ENCODE results near the gene MTM1.

The MTM1 gene

DNA sequence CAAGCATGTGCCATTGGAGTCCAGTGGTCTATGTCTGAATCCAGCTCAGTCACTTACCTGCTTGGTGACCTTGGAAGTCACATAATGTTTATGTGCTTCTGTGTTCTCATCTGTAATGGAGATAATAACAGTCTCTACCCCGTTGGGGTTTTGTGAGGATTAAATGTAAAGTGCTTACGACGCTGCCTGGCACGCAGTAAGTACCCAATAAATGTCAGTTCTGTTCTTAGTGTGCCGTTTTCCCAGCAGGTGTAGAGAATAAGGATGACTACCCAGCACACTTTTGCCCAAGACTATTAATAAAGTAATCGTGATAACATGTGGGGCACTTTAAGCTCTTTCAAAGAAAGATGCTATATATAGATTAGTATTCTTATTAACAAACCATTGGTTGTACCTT lies 56.7 kb downstream of the MTM1 start (continued):
- TF ChIP-seq TSHZ2 (CRISPR knock-in tag; IDR thresholded peaks at IDR 0.05) = no peak
- TF ChIP-seq GLIS3 (CRISPR knock-in tag; IDR thresholded peaks at IDR 0.05) = no peak
- TF ChIP-seq CREB5 (CRISPR knock-in tag; IDR thresholded peaks at IDR 0.05; ENCODE audit: low read depth) = no peak
- TF ChIP-seq SNAI2 (CRISPR knock-in tag; IDR thresholded peaks at IDR 0.05) = no peak
- no peak for TF ChIP-seq CSDC2 (CRISPR knock-in tag; IDR thresholded peaks at IDR 0.05)
- no peak for TF ChIP-seq PPARA (CRISPR knock-in tag; IDR thresholded peaks at IDR 0.05; ENCODE audit: borderline replicate concordance)
- no peak for TF ChIP-seq OSR1 (CRISPR knock-in tag; IDR thresholded peaks at IDR 0.05)
- TF ChIP-seq RARB (CRISPR knock-in tag; IDR thresholded peaks at IDR 0.05) = no peak
- TF ChIP-seq ZNF70 (CRISPR knock-in tag; IDR thresholded peaks at IDR 0.05) = no peak
- no peak for TF ChIP-seq ZFP3 (CRISPR knock-in tag; IDR thresholded peaks at IDR 0.05)

DNA sequence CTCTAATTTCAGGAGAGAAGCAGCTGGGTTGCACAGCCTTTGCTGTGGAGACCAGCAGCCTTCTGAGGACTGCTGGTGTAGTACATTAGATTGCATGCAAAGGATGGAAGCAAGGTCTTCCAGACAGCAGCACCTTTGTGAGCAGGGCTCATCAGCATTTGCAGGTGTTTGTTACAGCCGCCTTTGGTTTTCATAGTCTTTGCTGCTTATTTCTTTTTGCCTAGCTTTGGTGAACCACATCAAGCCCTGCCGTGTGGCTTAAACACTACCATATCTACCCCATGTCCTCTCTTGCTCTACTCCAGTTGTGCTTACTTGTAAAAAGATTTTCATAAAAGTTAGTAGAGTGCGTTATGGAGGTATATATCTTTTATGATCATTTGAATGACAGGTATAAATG lies 57.5 kb downstream of the MTM1 start:
- TF ChIP-seq CREB5 (CRISPR knock-in tag; IDR thresholded peaks at IDR 0.05; ENCODE audit: low read depth) (no peak), ZNF8 (CRISPR knock-in tag; IDR thresholded peaks at IDR 0.05) (no peak), ESRRG (CRISPR knock-in tag; IDR thresholded peaks at IDR 0.05) (no peak), ZNF70 (CRISPR knock-in tag; IDR thresholded peaks at IDR 0.05) (no peak)
- TF ChIP-seq, protein P1, sequence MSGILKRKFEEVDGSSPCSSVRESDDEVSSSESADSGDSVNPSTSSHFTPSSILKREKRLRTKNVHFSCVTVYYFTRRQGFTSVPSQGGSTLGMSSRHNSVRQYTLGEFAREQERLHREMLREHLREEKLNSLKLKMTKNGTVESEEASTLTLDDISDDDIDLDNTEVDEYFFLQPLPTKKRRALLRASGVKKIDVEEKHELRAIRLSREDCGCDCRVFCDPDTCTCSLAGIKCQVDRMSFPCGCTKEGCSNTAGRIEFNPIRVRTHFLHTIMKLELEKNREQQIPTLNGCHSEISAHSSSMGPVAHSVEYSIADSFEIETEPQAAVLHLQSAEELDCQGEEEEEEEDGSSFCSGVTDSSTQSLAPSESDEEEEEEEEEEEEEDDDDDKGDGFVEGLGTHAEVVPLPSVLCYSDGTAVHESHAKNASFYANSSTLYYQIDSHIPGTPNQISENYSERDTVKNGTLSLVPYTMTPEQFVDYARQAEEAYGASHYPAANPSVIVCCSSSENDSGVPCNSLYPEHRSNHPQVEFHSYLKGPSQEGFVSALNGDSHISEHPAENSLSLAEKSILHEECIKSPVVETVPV (CRISPR knock-in tag; IDR thresholded peaks at IDR 0.05) = no peak
- ATAC-seq = no peak

- no peak for TF ChIP-seq ARNTL (CRISPR knock-in tag; IDR thresholded peaks at IDR 0.05; ENCODE audit: borderline replicate concordance, low read depth)
- TF ChIP-seq GLIS3 (CRISPR knock-in tag; IDR thresholded peaks at IDR 0.05) = no peak
- no peak for TF ChIP-seq ZFP30 (CRISPR knock-in tag; IDR thresholded peaks at IDR 0.05)
- TF ChIP-seq BACH2 (CRISPR knock-in tag; IDR thresholded peaks at IDR 0.05; ENCODE audit: borderline replicate concordance) = no peak
- no peak for TF ChIP-seq TCF4 (CRISPR knock-in tag; IDR thresholded peaks at IDR 0.05; ENCODE audit: borderline replicate concordance)
- TF ChIP-seq ISL1 (CRISPR knock-in tag; IDR thresholded peaks at IDR 0.05) = no peak
- TF ChIP-seq TOX (CRISPR knock-in tag; IDR thresholded peaks at IDR 0.05; ENCODE audit: borderline replicate concordance) = no peak
- TF ChIP-seq CREB5 (CRISPR knock-in tag; IDR thresholded peaks at IDR 0.05; ENCODE audit: low read depth) = no peak
- TF ChIP-seq RARB (CRISPR knock-in tag; IDR thresholded peaks at IDR 0.05) = no peak
- TF ChIP-seq ZNF8 (CRISPR knock-in tag; IDR thresholded peaks at IDR 0.05) = no peak
- no peak for ATAC-seq
Measured at GRCh38 chrX:150627957-150628356, 59.5 kb downstream of the MTM1 start.

- ATAC-seq = peak; percentile 93
- TF ChIP-seq TCF4 (CRISPR knock-in tag; IDR thresholded peaks at IDR 0.05; ENCODE audit: borderline replicate concordance) = no peak
- peak; percentile 15; the same call in 1 of the 2 replicates for TF ChIP-seq ISL1 (CRISPR knock-in tag; IDR thresholded peaks at IDR 0.05)
Measured at GRCh38 chrX:150635952-150636351, 67.5 kb downstream of the MTM1 start.

GRCh38 chrX:150642423-150642822 lies 74.0 kb downstream of the MTM1 start:
- no peak for ATAC-seq
- no peak for TF ChIP-seq TOX (CRISPR knock-in tag; IDR thresholded peaks at IDR 0.05; ENCODE audit: borderline replicate concordance)
- no peak for TF ChIP-seq ZNF565 (CRISPR knock-in tag; conservative IDR thresholded peaks at IDR 0.05; ENCODE audit: low read depth)
- TF ChIP-seq, protein P1 (CRISPR knock-in tag; IDR thresholded peaks at IDR 0.05) = no peak
- TF ChIP-seq BACH2 (CRISPR knock-in tag; IDR thresholded peaks at IDR 0.05; ENCODE audit: borderline replicate concordance) = no peak
- no peak for TF ChIP-seq OSR1 (CRISPR knock-in tag; IDR thresholded peaks at IDR 0.05)
